OCI-LY3 (cell line): ENCODE results near the gene NBEAL2.

Experiments used
- H2AFZ ChIP-seq: fragments of 200-600, 300-600 bp; shearing (Covaris generic); 2 replicates; pipeline ENCODE4 v1.6.0; 2014; ENCODE audit warnings: antibody characterized with exemption, low read depth, low read length
- H3K27ac ChIP-seq: fragments of 200-600, 300-600 bp; sonication (generic); 2 replicates; pipeline ENCODE4 v1.5.1; 2014; ENCODE audit warnings: mild to moderate bottlenecking, low read length, moderate library complexity, mixed read lengths
- H3K27me3 ChIP-seq: fragments of 200-600, 300-600 bp; sonication (generic); 2 replicates; pipeline ENCODE4 v1.6.1; 2014; ENCODE audit warnings: low read depth, low read length, mixed read lengths
- H3K36me3 ChIP-seq: fragments of 200-600, 300-600 bp; sonication (generic); replicated peaks from 2 replicates; pipeline ENCODE3; 2014; ENCODE audit warnings: low read depth, low read length, mixed read lengths
- H3K4me1 ChIP-seq: fragments of 300-600, 200-600 bp; sonication (generic); 2 replicates; pipeline ENCODE4 v1.6.1; 2014; ENCODE audit warnings: low read length, mixed read lengths
- H3K4me2 ChIP-seq: fragments of 200-600, 300-600 bp; sonication (generic); 2 replicates; pipeline ENCODE4 v1.6.1; 2014; ENCODE audit warnings: low read length, mixed read lengths
- H3K4me3 ChIP-seq: fragments of 300-600, 200-600 bp; sonication (generic); 2 replicates; pipeline ENCODE4 v1.5.1; 2014; ENCODE audit warnings: antibody characterized with exemption, mild to moderate bottlenecking, low read length, moderate library complexity
- H3K79me2 ChIP-seq: fragments of 300-600, 200-600 bp; shearing (Covaris generic); 2 replicates; pipeline ENCODE4 v1.6.1; 2014; ENCODE audit warnings: mild to moderate bottlenecking, low read length, mixed read lengths
- H3K9ac ChIP-seq: fragments of 300-600, 200-600 bp; shearing (Covaris generic); 2 replicates; pipeline ENCODE4 v1.6.0; 2014; ENCODE audit warnings: mild to moderate bottlenecking, low read length, moderate library complexity
- H3K9me3 ChIP-seq: fragments of 200-600, 300-600 bp; shearing (Covaris generic); 2 replicates; pipeline ENCODE4 v1.6.1; 2014; ENCODE audit warnings: low read length, mixed read lengths; ENCODE audit not compliant: insufficient read depth
- H4K20me1 ChIP-seq: fragments of 200-600, 300-600 bp; sonication (generic); 2 replicates; pipeline ENCODE4 v1.6.1; 2016; ENCODE audit warnings: low read length, mixed read lengths; ENCODE audit not compliant: insufficient read depth
- CTCF ChIP-seq: fragments of 200-600, 300-600 bp; sonication (generic); IDR thresholded peaks from 2 replicates; pipeline ENCODE4 v1.5.1; 2014; ENCODE audit warnings: antibody characterized with exemption, low read length, low read depth
- EZH2phosphoT487 ChIP-seq: fragments of 200-600 bp; shearing (Covaris generic); IDR thresholded peaks from 2 replicates; pipeline ENCODE4 v1.6.1; 2018; ENCODE audit warnings: antibody characterized with exemption, mixed run types, low read depth

Gene NBEAL2

GRCh38 chr3:46934498-46935167, 44.8 kb upstream of the NBEAL2 start:
- Histone ChIP-seq H3K9ac (no peak overlapping the region), H3K27ac (peak overlapping the region; percentile 80), H3K4me2 (no peak overlapping the region), H2AFZ (no peak overlapping the region), H3K36me3 (peaks cover 67% of the 10 kb centered on the region), H3K4me3 (no peak overlapping the region), H3K79me2 (peaks cover 98% of the 10 kb centered on the region), H3K27me3 (no peaks in the 10 kb centered on the region), H3K4me1 (peaks cover 98% of the 10 kb centered on the region), H4K20me1 (no peaks in the 10 kb centered on the region), H3K9me3 (no peaks in the 10 kb centered on the region)
- TF ChIP-seq CTCF (no peak), EZH2phosphoT487 (no peak)

DNA sequence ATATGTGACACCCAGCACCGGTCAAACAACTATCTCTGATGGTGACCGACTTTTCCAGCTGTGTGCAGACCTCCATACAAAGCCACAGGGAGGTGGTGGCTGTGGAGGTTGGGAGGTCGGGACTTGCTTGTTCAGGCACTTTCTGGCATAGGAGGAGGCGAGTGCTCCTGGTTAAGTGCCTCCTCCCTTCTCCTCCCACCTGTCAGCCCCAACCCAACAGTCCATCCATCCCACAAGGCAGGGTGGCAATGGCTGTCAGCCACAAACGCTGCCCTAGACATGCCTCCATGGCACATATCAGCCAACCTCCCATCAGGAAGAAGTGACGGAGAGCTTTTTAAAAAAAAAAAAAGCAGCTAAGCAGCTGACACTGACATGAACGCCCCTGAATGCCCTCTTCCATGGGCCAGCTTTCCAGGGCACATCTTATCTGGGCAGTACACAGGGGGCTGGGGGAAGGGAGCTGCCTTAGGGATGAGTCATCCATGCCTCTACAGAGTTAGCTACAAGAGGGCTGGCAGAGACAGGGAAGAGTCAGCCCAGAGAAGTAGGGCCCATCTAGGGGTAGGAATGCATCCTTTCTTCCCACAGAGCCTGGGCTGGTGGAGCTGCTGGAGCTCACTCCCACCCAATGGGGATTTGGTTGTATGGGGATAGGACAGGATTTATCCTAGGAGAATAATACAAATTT, 44.2 kb upstream of the NBEAL2 start:
- Histone ChIP-seq H3K27me3 (no peaks in the 10 kb centered on the region), H2AFZ (no peak overlapping the region), H3K4me2 (peak overlapping the region; percentile 43), H3K36me3 (peaks cover 71% of the 10 kb centered on the region), H3K79me2 (peaks cover 98% of the 10 kb centered on the region), H3K27ac (peak overlapping the region; percentile 80), H3K4me3 (no peak overlapping the region), H4K20me1 (no peaks in the 10 kb centered on the region), H3K4me1 (peaks cover 98% of the 10 kb centered on the region), H3K9me3 (no peaks in the 10 kb centered on the region), H3K9ac (peak overlapping the region; percentile 57; the same call in 1 of the 2 replicates)
- no peak for TF ChIP-seq CTCF
- no peak for TF ChIP-seq EZH2phosphoT487

DNA sequence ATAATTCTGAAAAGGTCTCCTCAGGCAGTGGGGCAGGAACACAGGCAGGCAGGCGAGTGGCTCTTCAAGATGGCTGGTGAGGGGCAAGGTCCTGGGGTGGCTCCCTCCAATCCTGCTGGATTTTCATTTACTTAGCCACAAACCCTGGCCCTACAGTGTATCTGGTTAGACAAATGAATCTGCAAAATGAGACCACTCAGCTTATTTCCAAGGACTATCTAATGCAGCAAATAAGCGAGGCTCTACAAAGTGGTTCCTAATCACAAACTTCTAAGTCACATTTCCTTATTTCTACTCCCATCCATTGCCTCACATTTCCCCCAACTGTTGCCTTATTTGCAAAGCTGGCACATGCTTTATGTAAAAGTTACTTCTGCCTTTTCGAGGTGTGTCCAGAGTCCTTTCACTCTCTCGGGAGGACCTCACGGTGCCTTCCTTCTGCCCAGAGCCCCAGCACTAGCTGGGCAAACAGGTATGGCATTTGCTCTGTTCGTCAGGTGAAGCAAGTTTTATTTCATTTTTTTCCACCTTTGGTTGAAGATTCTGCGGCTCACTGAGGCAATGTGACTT, 43.4 kb upstream of the NBEAL2 start:
- no peaks in the 10 kb centered on the region for H3K27me3 ChIP-seq
- H3K4me2 ChIP-seq, result peak overlapping the region; percentile 43
- peaks cover 98% of the 10 kb centered on the region for H3K79me2 ChIP-seq
- 0 out of 2 replicates have a peak overlapping the region, but pooled peaks have one; percentile 4 for H3K4me3 ChIP-seq
- H3K27ac ChIP-seq, result peak overlapping the region; percentile 80
- H3K9me3 ChIP-seq, result no peaks in the 10 kb centered on the region
- H3K9ac ChIP-seq, result peak overlapping the region; percentile 57
- peaks cover 69% of the 10 kb centered on the region for H3K36me3 ChIP-seq
- peaks cover 92% of the 10 kb centered on the region for H3K4me1 ChIP-seq
- TF ChIP-seq CTCF, result no peak
- TF ChIP-seq EZH2phosphoT487, result no peak
- no peak overlapping the region for H2AFZ ChIP-seq
- H4K20me1 ChIP-seq, result no peaks in the 10 kb centered on the region

GRCh38 chr3:46936733-46937250, 42.7 kb upstream of the NBEAL2 start:
- Histone ChIP-seq H3K4me3 (no peak overlapping the region), H3K9ac (peak overlapping the region; percentile 57), H3K79me2 (peaks cover 96% of the 10 kb centered on the region), H3K9me3 (no peaks in the 10 kb centered on the region), H3K36me3 (peaks cover 69% of the 10 kb centered on the region), H3K4me1 (peaks cover 85% of the 10 kb centered on the region), H3K27ac (peak overlapping the region; percentile 80), H4K20me1 (no peaks in the 10 kb centered on the region), H3K4me2 (peak overlapping the region; percentile 43), H2AFZ (no peak overlapping the region), H3K27me3 (no peaks in the 10 kb centered on the region)
- TF ChIP-seq EZH2phosphoT487 (no peak), CTCF (no peak)
